Stimulated activated CD8-positive, alpha-beta memory T cell treated with anti-CD3 and anti-CD28 coated beads, Interleukin-12 subunit alpha, Interleukin-12 subunit beta, amount 100 ng/mL, for 1 hour (primary cell): Measurements from ENCODE around the gene CABCOCO1.

Source experiments
- DNase-seq: peaks from one replicate; pipeline ENCODE4 v3.0.0-alpha.2; 2020; ENCODE audit warnings: low read depth

Gene CABCOCO1

GRCh38 chr10:61662794-61663259 is at the start of gene CABCOCO1:
Gene CABCOCO1, plus strand, starts transcription at chr10:61662929. Its CDS starts 44 bp downstream, at chr10:61662973.
- DNase-seq = no peak

- DNase-seq = no peak
Observed at GRCh38 chr10:61613665-61614064, 49.1 kb upstream of the CABCOCO1 start.

DNA sequence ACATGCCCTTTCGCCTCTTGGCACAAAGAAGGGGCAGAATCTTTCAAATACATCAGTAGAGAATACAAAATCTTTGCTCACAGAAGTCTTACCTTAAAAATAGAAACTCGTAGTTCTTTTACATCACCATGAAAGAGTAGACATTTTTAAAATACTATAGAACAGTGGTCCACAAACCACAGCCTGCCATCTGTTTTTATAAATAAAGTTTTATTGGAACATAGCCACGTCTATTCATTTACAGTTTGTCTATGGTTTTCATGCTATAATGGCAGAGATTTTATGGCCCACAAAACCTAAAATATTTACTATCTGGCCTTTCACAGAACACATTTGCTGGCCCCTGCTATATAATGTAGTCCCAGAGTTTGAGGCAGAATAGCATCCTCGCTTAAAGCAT is 46.1 kb upstream of the CABCOCO1 start:
- DNase-seq = no peak

GRCh38 chr10:61617180-61617579 is 45.5 kb upstream of the CABCOCO1 start:
- no peak for DNase-seq

DNA sequence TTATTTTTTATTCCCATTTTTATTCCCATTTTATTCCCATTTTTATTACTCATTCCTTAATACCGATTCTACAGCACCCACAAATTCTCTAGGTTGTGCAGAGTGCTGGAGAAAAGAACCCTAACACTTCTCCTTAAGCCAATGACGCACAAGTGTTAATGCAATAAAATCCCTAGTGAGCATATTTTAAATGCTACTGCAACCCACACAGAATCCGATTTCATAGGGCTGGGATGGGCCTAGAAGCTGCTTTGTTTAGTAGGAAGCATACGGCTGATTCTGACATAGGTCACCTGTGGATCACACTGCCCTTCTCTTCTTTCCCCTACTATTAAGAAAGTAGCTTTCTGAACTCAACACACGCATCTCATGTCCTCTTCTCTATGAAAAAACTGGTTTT is 45.1 kb upstream of the CABCOCO1 start:
- DNase-seq = no peak

DNA sequence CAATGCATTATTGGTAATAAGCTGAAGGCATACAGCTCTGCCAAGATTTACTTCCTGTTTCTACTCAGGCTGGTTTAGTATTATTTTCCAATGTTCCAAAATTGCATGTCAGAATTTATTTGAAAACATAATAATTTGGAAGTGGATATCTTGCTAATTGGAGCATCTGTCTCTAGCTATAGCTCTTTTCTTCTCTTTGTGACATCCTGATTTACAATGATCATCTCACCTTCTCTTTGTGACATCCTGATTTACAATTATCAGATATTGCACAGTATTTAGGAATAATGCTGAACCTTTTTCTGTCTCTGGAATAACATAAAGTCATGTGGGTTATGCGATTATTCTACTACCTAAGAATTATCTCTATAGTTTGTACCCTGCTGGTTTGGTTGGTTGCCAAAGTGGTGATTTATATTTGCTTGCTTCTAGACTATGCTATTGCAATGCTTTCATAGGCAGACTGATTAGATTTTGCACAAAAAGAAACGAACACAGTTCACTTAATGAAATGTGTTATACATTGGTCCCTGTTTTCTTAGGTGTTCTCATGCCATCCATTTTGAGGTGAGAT is 44.3 kb upstream of the CABCOCO1 start:
- DNase-seq = no peak

- DNase-seq = no peak
Observed at GRCh38 chr10:61620506-61620905, 42.2 kb upstream of the CABCOCO1 start.

GRCh38 chr10:61621605-61622051 is 41.1 kb upstream of the CABCOCO1 start:
- DNase-seq = no peak

DNA sequence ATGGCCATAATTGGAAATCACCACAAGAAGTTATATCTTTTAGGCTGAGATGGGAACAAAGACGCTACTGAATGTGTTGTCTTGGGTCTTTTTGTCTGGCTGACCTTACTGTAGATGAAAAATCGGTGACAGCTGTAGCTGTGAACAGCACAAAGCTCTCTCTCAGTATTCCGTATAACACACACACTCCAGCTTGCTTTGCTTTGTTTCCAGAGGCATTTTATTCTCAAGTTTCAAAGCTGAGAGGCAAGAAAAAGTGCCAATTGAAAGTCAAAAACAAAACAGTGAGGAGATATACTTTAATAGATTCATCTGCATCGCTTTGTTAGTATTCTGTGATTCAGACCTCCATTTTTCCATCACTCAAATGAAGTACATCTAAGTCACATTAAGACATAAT is 39.6 kb upstream of the CABCOCO1 start:
- DNase-seq = no peak

GRCh38 chr10:61626209-61626608 is 36.5 kb upstream of the CABCOCO1 start:
- DNase-seq = no peak

DNA sequence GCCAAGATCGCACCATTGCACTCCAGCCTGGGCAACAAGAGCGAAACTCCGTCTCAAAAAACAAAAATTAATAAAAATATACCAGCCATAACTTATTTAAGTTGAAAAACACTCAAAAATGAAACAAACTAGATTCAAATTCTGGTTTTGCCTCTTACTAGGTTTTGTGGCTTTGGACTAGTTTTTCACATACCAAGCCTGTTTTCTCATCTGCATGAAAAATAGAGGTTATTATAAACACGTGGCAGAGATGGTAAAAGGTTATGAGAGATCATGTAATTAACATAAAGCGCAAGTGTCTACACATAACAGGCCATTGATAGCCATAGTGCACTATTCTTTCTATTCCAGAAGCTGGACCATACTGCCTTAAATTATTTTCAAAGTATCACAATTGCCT is 35.5 kb upstream of the CABCOCO1 start:
- no peak for DNase-seq

DNA sequence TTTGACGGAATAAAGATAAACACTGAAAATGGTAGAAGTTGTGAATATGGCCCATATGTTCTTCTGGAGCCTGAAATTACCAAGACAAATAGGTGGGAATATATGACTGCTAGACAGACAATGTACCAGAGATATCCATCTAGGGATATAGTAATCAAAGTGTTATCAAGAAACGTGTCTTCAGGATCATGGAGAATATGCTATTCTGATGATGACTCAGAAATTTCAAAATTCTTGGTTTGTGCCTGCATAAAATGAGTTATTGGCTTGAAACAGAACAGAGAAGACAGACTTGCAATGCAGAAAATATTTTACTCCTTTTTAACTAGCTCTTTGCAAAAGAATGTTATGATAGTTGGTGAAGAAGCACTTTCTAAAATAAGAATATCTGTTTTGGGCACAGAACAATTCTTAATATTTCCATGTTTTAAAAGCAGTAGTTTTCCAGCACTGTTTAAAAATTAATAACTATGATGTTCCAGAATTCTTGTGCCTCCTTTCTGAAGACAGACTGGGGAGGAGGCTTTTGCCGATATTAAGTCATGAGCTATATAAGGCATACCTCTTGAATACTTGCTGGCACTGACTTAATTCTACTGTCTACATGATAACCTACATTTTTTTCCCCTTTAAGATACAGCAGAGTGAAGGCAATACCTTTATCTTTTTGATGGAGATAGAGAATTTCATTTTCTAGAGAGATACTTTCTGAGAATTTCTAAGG is 34.4 kb upstream of the CABCOCO1 start:
- DNase-seq = no peak

- no peak for DNase-seq
Observed at GRCh38 chr10:61628875-61629513, 33.7 kb upstream of the CABCOCO1 start.

GRCh38 chr10:61629576-61629975 is 33.2 kb upstream of the CABCOCO1 start:
- DNase-seq = no peak

DNA sequence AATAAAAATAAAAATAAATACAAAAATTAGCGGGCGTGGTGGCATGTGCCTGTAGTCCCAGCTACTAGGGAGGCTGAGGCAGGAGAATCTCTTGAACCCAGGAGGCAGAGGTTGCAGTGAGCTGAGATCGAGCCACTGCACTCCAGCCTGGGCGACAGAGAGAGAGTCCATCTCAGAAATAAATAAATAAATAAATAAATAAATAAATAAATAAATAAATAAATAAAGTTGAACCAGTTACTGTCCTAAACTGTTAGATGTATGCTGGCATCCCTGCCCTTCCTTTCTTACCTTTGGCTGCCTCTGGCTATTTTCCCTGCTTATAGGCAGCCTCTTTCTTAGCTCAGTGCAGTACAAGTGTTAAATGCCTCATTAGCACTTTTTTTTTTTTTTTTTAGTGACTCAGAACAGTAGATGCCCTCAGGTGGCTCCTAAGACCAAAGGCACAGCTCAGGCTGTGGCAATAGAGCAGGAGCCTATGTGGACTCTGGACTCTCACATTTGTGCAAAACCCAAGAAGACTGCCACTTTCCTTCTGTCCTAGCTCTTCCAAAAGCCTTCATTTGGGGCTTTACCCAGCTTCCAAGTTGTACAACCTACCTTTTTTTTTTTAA is 30.6 kb upstream of the CABCOCO1 start:
- no peak for DNase-seq

DNA sequence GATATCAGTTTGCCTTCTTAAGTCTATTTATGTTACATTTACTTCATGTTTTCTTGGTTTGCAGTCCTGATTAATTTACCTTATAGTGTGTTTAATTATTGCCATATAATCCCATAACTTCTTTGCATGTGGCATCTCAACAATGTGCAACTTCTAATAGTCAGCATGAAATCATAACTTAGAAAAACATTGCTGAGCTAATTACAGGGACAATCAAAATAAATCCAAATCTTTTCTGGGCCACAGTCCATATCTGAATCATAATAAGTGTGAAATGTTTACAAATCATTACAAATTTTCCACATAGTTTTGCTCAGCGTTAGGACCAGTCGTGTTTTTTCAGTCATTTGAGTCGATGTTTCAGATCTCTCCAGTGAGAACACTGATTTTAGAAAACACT is 29.1 kb upstream of the CABCOCO1 start:
- DNase-seq = no peak

DNA sequence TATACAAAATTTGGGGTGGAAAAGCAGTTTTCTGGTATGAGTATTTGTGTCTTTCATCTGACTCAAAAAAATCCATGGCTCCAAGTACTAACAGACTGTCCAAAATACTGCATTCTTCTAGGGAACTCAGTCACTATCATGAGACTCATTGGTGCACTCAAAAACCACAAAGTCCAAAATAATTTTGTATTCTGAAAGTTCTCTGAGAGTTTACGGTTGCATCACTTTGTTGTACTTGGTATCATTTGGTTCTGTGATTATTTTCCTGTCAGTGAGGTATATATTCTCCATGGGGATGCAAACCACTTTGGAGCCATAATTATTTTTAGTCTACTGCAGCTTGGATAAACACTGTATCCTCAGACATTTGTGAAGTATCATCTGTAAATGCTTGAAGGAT is 28.0 kb upstream of the CABCOCO1 start:
- no peak for DNase-seq

DNA sequence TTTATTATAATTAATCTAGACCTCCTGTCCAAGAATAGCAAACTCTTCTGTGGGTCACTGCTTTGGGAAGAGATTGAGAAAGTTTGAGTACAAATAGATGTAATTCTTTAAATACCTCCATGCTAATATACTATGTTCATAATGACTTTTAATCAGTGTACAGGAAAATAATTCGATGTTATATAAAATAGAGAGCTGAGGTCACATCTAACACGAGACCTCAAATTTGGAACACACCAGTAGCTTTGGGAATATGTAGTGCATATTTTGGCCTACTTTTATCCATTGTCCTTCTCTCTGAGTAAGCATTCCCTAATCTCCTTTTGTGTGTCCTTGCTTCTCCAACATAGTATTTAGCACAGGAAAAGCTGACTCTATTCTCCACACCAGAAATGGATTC is 27.3 kb upstream of the CABCOCO1 start:
- no peak for DNase-seq

DNA sequence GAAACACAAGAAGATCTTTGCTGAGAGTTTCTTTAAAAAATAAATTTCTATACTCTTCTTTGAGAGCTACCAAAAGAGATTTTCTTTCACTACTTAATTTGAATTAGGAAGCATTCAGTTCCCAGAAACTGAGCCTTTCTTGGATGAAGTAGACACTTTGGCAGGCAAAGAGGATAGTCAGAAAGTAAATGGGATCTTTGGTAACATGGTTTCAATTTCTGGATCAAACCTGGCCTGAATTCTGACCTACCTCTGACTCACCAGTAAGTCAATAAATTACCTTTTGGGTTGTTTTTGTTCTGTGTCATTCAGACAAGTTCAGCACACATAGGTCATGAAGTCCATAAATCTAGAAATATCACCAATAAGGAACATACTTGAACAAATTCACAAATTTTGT is 26.8 kb upstream of the CABCOCO1 start:
- DNase-seq = no peak

DNA sequence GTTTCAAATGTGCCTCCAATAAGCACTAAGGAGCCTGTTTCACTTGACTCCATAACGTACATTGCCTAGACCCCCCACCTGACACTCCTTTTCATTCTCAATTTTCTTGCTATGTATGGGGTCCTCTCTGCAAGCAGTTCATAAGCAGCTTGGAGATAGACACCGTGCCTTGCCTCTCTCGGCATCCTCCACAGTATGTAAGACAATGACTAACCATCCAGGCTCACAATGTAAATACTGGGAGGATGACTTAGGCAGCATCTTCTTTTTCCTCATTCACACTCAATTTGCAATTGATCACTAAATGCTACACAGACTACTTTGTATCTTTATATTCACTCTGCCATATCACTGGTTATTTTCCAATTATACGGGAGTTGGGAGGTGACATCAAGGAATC is 22.8 kb upstream of the CABCOCO1 start:
- DNase-seq = no peak

DNA sequence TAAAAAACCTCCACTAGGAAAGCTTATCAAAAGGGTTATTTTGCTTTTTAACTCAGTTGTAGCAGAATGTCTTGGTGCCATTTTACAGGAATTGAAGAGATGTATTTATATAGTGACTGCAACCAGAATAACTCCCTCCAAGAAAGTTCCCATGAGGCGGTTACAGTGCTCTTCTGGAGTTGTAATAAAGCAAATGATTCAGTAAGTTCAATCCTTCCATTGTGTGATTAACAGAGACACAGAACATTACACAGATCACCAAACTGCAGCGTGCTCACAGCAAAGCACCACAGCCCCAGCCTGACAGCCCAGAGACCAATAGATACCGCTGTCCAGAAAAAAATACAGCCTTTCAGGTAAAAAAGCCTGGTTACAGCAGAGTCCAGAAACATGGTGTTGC is 21.9 kb upstream of the CABCOCO1 start:
- no peak for DNase-seq

- DNase-seq = no peak
Observed at GRCh38 chr10:61642150-61642571, 20.6 kb upstream of the CABCOCO1 start.

- DNase-seq = no peak
Observed at GRCh38 chr10:61642676-61643075, 20.1 kb upstream of the CABCOCO1 start.
